Measurements from ENCODE around the gene FRY. TPM values are rescaled to one million over a fixed set of nuclear protein-coding genes. Genes with fewer than 3 reads are reported as not detected.

FRY gene
- total RNA-seq, 4 donors from 2014 or later, result 99.5 to 285 (median 158) TPM

DNA sequence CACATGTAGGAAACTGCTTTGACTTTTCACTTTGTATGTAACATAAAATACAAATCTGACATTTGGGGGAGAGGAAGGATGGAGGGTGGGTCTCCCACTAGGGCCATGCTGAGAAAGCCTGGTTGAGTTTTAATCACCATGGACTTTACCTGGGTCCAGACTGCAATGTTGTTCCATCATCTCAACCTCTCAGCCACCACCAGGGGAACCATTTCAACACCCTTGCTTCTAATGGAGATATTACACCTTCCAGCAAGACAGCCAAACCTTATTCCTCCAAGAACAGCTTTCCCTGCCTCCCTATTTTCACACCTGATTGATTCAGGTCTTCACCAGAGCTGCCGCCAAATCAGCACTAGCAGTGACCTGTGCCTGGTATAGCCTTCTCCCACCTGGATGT lies 227.5 kb downstream of the FRY start:
- no peak for ATAC-seq
- Histone ChIP-seq H3K27me3 (no peaks in the 10 kb centered on the region), H3K36me3 (peaks cover 4 to 19% of the 10 kb centered on the region in 2 donors), H3K4me1 (peaks cover 16 to 72% (median 21%) of the 10 kb centered on the region in 3 donors), H3K27ac (peak overlapping the region; percentile 39 to 75 (median 69)), H3K4me3 (no peak overlapping the region), H3K9me3 (no peaks in the 10 kb centered on the region)
- 100% methylated on average over 1 of the region's 1 CpG for WGBS, 2 donors (ENCODE audit: low coverage in 1 of 2)
- no peak for TF ChIP-seq POLR2A (IDR thresholded peaks at IDR 0.05)
- TF ChIP-seq, protein P1, sequence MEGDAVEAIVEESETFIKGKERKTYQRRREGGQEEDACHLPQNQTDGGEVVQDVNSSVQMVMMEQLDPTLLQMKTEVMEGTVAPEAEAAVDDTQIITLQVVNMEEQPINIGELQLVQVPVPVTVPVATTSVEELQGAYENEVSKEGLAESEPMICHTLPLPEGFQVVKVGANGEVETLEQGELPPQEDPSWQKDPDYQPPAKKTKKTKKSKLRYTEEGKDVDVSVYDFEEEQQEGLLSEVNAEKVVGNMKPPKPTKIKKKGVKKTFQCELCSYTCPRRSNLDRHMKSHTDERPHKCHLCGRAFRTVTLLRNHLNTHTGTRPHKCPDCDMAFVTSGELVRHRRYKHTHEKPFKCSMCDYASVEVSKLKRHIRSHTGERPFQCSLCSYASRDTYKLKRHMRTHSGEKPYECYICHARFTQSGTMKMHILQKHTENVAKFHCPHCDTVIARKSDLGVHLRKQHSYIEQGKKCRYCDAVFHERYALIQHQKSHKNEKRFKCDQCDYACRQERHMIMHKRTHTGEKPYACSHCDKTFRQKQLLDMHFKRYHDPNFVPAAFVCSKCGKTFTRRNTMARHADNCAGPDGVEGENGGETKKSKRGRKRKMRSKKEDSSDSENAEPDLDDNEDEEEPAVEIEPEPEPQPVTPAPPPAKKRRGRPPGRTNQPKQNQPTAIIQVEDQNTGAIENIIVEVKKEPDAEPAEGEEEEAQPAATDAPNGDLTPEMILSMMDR (IDR thresholded peaks at IDR 0.05), result peak in 2 of 4 experiments; percentile 20 to 23

DNA sequence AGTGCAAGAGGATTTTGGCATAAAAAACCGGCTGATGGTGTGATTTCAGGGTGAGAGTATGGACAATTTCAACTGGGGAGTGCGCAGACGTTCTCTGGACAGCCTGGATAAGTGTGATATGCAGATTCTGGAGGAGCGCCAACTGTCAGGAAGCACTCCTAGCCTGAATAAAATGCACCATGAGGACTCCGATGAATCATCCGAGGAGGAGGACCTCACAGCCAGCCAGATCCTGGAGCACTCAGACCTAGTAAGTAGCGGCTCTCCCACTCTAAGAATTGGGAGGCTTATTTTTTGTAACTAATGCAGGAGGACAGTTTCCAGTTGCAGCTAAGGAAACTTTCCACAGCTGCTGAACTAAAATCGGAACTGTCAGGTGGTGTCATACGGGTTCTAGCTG lies 230.0 kb downstream of the FRY start:
- Histone ChIP-seq H3K36me3 (peaks cover 4 to 40% of the 10 kb centered on the region in 2 donors), H3K27ac (peak overlapping the region; percentile 71 to 76 (median 74)), H3K27me3 (no peaks in the 10 kb centered on the region), H3K9me3 (no peaks in the 10 kb centered on the region), H3K4me1 (peaks cover 20 to 82% (median 21%) of the 10 kb centered on the region in 3 donors), H3K4me3 (no peak overlapping the region)
- peak; percentile 92 for ATAC-seq
- TF ChIP-seq, protein P1 (IDR thresholded peaks at IDR 0.05), result no peak
- peak; percentile 66 for TF ChIP-seq POLR2AphosphoS5 (IDR thresholded peaks at IDR 0.05)
- WGBS, 2 donors (ENCODE audit: low coverage in 1 of 2), result 2 to 13% methylated on average over 6 to 9 of the region's 9 CpGs

- TF ChIP-seq POLR2AphosphoS5 (IDR thresholded peaks at IDR 0.05), result no peak
- no peak for TF ChIP-seq EP300 (IDR thresholded peaks at IDR 0.05)
- no peak for TF ChIP-seq POLR2A (IDR thresholded peaks at IDR 0.05)
- TF ChIP-seq, protein P1 (IDR thresholded peaks at IDR 0.05), result no peak
- Histone ChIP-seq H3K9me3 (no peaks in the 10 kb centered on the region), H3K36me3 (peaks cover 4 to 46% of the 10 kb centered on the region in 2 donors), H3K4me3 (no peak overlapping the region), H3K4me1 (peaks cover 15 to 77% (median 21%) of the 10 kb centered on the region in 3 donors), H3K27me3 (no peaks in the 10 kb centered on the region), H3K27ac (peak overlapping the region; percentile 71 to 76 (median 74))
- no peak for ATAC-seq
- WGBS, 2 donors (ENCODE audit: low coverage in 1 of 2), result 28 to 30% methylated on average over 3 of the region's 3 CpGs
Observed at GRCh38 chr13:32262165-32262564, 230.6 kb downstream of the FRY start.

- Histone ChIP-seq H3K9me3 (no peaks in the 10 kb centered on the region), H3K4me1 (peaks cover 15 to 73% (median 21%) of the 10 kb centered on the region in 3 donors), H3K27ac (peak overlapping the region in 3 of 4 donors; percentile 71 to 76 (median 75)), H3K27me3 (no peaks in the 10 kb centered on the region), H3K36me3 (peaks cover 4 to 50% of the 10 kb centered on the region in 2 donors), H3K4me3 (no peak overlapping the region)
- no peak for TF ChIP-seq EP300 (IDR thresholded peaks at IDR 0.05)
- TF ChIP-seq, protein P1 (IDR thresholded peaks at IDR 0.05), result no peak
- no peak for TF ChIP-seq POLR2A (IDR thresholded peaks at IDR 0.05)
- TF ChIP-seq POLR2AphosphoS5 (IDR thresholded peaks at IDR 0.05), result no peak
- ATAC-seq, result no peak
- 71 to 81% methylated on average over 1 of the region's 1 CpG for WGBS, 2 donors (ENCODE audit: low coverage in 1 of 2)
Observed at GRCh38 chr13:32262619-32263018, 231.0 kb downstream of the FRY start.

- H3K36me3 ChIP-seq, result peaks cover 4 to 68% of the 10 kb centered on the region in 2 donors
- peaks cover 15 to 59% (median 21%) of the 10 kb centered on the region in 3 donors for H3K4me1 ChIP-seq
Observed at GRCh38 chr13:32264407-32264806, 232.8 kb downstream of the FRY start.

More at GRCh38 chr13:32264407-32264806, 232.8 kb downstream of the FRY start:
- H3K9me3 ChIP-seq, result no peaks in the 10 kb centered on the region
- TF ChIP-seq POLR2A (IDR thresholded peaks at IDR 0.05), result no peak
- TF ChIP-seq, protein P1 (IDR thresholded peaks at IDR 0.05), result no peak
- no peak for TF ChIP-seq POLR2AphosphoS5 (IDR thresholded peaks at IDR 0.05)
- TF ChIP-seq EP300 (IDR thresholded peaks at IDR 0.05), result no peak
- H3K4me3 ChIP-seq, result no peak overlapping the region
- ATAC-seq, result peak; percentile 48
- H3K27ac ChIP-seq, result peak overlapping the region in 3 of 4 donors; percentile 18 to 67 (median 58)
- H3K27me3 ChIP-seq, result no peaks in the 10 kb centered on the region

Measured in gastroesophageal sphincter (tissue), 4 donors.